NCI-H2171 (cell line): Measurements from ENCODE around the gene TMEFF1.
"Not testable (repeated sequence)": the region's sequence is repeated elsewhere in the genome, so short reads cannot be mapped to it uniquely, and the experiment has no call there.

Experiments
- DNase-seq: peaks from one replicate; lab custom pipeline; 2025; lab: John Stamatoyannopoulos, UW

The TMEFF1 gene

GRCh38 chr9:100492952-100493351 lies 20.0 kb downstream of the TMEFF1 start:
- DNase-seq: no peak

GRCh38 chr9:100498592-100498991 lies 25.6 kb downstream of the TMEFF1 start:
- no peak for DNase-seq

- DNase-seq: no peak
These were observed 26.5 kb downstream of the TMEFF1 start for GRCh38 chr9:100499460-100499859.

- DNase-seq: no peak
These were observed 26.9 kb downstream of the TMEFF1 start for GRCh38 chr9:100499866-100500265.

- no peak for DNase-seq
These were observed 32.7 kb downstream of the TMEFF1 start for GRCh38 chr9:100505564-100506159.

- not testable (repeated sequence) for DNase-seq
These were observed 34.4 kb downstream of the TMEFF1 start for GRCh38 chr9:100507350-100507749.

- no peak for DNase-seq
These were observed 38.3 kb downstream of the TMEFF1 start for GRCh38 chr9:100511205-100511604.

GRCh38 chr9:100515578-100516494 lies 42.9 kb downstream of the TMEFF1 start:
- no peak for DNase-seq

- DNase-seq: no peak
These were observed 48.3 kb downstream of the TMEFF1 start for GRCh38 chr9:100521282-100521681.

- no peak for DNase-seq
These were observed 52.6 kb downstream of the TMEFF1 start for GRCh38 chr9:100525563-100525962.

- not testable (repeated sequence) for DNase-seq
These were observed 54.3 kb downstream of the TMEFF1 start for GRCh38 chr9:100527180-100527794.

GRCh38 chr9:100534401-100534800 lies 61.5 kb downstream of the TMEFF1 start:
- DNase-seq: no peak

GRCh38 chr9:100540327-100540726 lies 67.4 kb downstream of the TMEFF1 start:
- DNase-seq: no peak

GRCh38 chr9:100549048-100549447 lies 76.1 kb downstream of the TMEFF1 start:
- no peak for DNase-seq

GRCh38 chr9:100554935-100555401 lies 82.0 kb downstream of the TMEFF1 start:
- no peak for DNase-seq

GRCh38 chr9:100555471-100555870 lies 82.5 kb downstream of the TMEFF1 start:
- no peak for DNase-seq

- no peak for DNase-seq
These were observed 84.1 kb downstream of the TMEFF1 start for GRCh38 chr9:100557053-100557452.

GRCh38 chr9:100561256-100561655 lies 88.3 kb downstream of the TMEFF1 start:
- no peak for DNase-seq

- no peak for DNase-seq
These were observed 94.9 kb downstream of the TMEFF1 start for GRCh38 chr9:100567856-100568255.

- DNase-seq: no peak
These were observed 100.8 kb downstream of the TMEFF1 start for GRCh38 chr9:100573655-100574260.

GRCh38 chr9:100575006-100575405 lies 102.1 kb downstream of the TMEFF1 start:
- DNase-seq: no peak

- DNase-seq: no peak
These were observed 102.9 kb downstream of the TMEFF1 start for GRCh38 chr9:100575765-100576386.
